GM23338 (cell line): ENCODE results near the gene SAMD4A. TPM values are rescaled to one million over a fixed set of nuclear protein-coding genes. Genes with fewer than 3 reads are reported as not detected.

Source experiments
- ATAC-seq: fragments of 200-7000 bp; cut with Tn5 transposase; 3 replicates; pipeline ENCODE4 v1.9.1; 2020
- DNase-seq: peaks from one replicate; pipeline ENCODE4 v3.0.0-alpha.2; 2015; ENCODE audit warnings: low spot score
- H2AFZ ChIP-seq: fragments of 200-600 bp; sonication (generic); 2 replicates; pipeline ENCODE4 v1.8.0; 2016; ENCODE audit warnings: antibody characterized with exemption, mild to moderate bottlenecking, moderate library complexity
- H3F3A ChIP-seq: fragments of 200-600 bp; sonication (generic); replicated peaks from 2 replicates; pipeline ENCODE4 v1.8.0; 2017; ENCODE audit warnings: antibody characterized with exemption, mixed run types, low read depth
- H3K27ac ChIP-seq: fragments of 200-600 bp; sonication (generic); 2 replicates; pipeline ENCODE4 v1.6.1; 2016; ENCODE audit warnings: low read depth
- H3K27me3 ChIP-seq: fragments of 200-600 bp; sonication (generic); 2 replicates; pipeline ENCODE4 v1.8.0; 2016; ENCODE audit warnings: mild to moderate bottlenecking, mixed run types, moderate library complexity; ENCODE audit not compliant: insufficient read depth
- H3K36me3 ChIP-seq: fragments of 200-600 bp; sonication (generic); 2 replicates; pipeline ENCODE4 v1.8.0; 2016; ENCODE audit warnings: mild to moderate bottlenecking; ENCODE audit not compliant: insufficient read depth
- H3K4me1 ChIP-seq: fragments of 200-600 bp; sonication (generic); 2 replicates; pipeline ENCODE4 v1.8.0; 2016; ENCODE audit warnings: mild to moderate bottlenecking, moderate library complexity; ENCODE audit not compliant: insufficient read depth
- H3K4me2 ChIP-seq: fragments of 200-600 bp; sonication (generic); 2 replicates; pipeline ENCODE4 v1.7.1; 2017; ENCODE audit warnings: mixed run types
- H3K4me3 ChIP-seq: fragments of 200-600 bp; sonication (generic); 2 replicates; pipeline ENCODE4 v1.6.1; 2016; ENCODE audit warnings: mixed run types
- H3K79me2 ChIP-seq: fragments of 200-600 bp; sonication (generic); replicated peaks from 2 replicates; pipeline ENCODE4 v1.8.0; 2017; ENCODE audit warnings: mild to moderate bottlenecking; ENCODE audit not compliant: insufficient read depth
- H3K9me2 ChIP-seq: fragments of 200-600 bp; sonication (generic); 2 replicates; pipeline ENCODE4 v1.8.0; 2017; ENCODE audit not compliant: insufficient read depth
- H4K20me1 ChIP-seq: fragments of 200-600 bp; sonication (generic); replicated peaks from 2 replicates; pipeline ENCODE4 v1.8.0; 2017; ENCODE audit warnings: mild to moderate bottlenecking; ENCODE audit not compliant: insufficient read depth
- H3K27ac Mint-ChIP-seq: 2 replicates; pipeline ENCODE4 v1.8.0; 2020; ENCODE audit warnings: inconsistent platforms, mild to moderate bottlenecking, moderate library complexity, mixed read lengths
- H3K27me3 Mint-ChIP-seq: 3 replicates; pipeline ENCODE4 v1.8.0; 2022; ENCODE audit warnings: low read depth, mild to moderate bottlenecking, moderate library complexity, mixed read lengths, inconsistent platforms; ENCODE audit not compliant: insufficient read depth, poor library complexity
- H3K36me3 Mint-ChIP-seq: 3 replicates; pipeline ENCODE4 v1.8.0; 2021; ENCODE audit warnings: low read depth, mild to moderate bottlenecking, inconsistent platforms, moderate library complexity, mixed read lengths
- H3K4me1 Mint-ChIP-seq: 3 replicates; pipeline ENCODE4 v1.8.0; 2020; ENCODE audit warnings: mild to moderate bottlenecking, inconsistent platforms, mixed read lengths
- H3K4me3 Mint-ChIP-seq: 3 replicates; pipeline ENCODE4 v1.8.0; 2021; ENCODE audit warnings: moderate library complexity, mild to moderate bottlenecking, inconsistent platforms, mixed read lengths
- H3K9me3 Mint-ChIP-seq: 3 replicates; pipeline ENCODE4 v1.8.0; 2020; ENCODE audit warnings: moderate library complexity, mild to moderate bottlenecking, inconsistent platforms, mixed read lengths
- NANOG ChIP-seq: IDR thresholded peaks from 2 replicates; pipeline ENCODE4 v1.6.1; 2016; ENCODE audit warnings: antibody characterized with exemption, borderline replicate concordance
- polyA plus RNA-seq: library from polyadenylated mRNA; unstranded; fragments of >200 nt; fragmentation: Nextera tagmentation; extraction: Ambion mirVana; gene quantifications from 2 replicates; pipeline ENCODE4 v1.2.1, GENCODE V29; 2016
- total RNA-seq: library from RNA; depleted of rRNA; stranded (reverse); fragments of >200 nt; shearing (Covaris generic); gene quantifications from 2 replicates; pipeline ENCODE4 v1.2.3, GENCODE V29; 2014
- TF ChIP-seq, protein P1 (sequence below): fragments of 250-450 bp; sonication (Bioruptor Pico); IDR thresholded peaks from 2 replicates; pipeline ENCODE4 v1.5.0; 2020; ENCODE audit warnings: mild to moderate bottlenecking, moderate library complexity
- TF ChIP-seq, protein P2 (sequence below): IDR thresholded peaks from one replicate; pipeline ENCODE4 v1.6.1; 2018; ENCODE audit warnings: antibody characterized with exemption; ENCODE audit not compliant: unreplicated experiment

SAMD4A gene
- total and polyA plus RNA-seq, 2 experiments from 2014 or later, result 1.6 to 6.9 TPM

DNA sequence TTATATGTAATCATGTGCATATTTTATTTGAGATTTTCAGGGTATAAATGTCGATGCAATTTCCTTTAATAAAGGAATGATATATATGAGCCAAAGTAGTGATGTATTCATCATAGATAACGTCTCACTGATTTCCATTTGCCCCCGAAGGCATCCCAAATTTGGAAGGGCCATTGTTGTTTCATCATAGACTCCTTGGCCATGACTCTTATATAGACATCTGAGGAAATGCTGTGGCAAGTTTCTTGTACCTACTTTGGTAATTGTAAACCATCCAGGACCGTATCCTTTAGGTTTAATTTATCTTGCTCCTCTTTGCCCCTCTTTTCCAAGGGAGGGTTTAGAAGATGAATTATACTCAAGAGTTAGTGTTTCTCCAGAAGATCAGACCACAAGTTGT is 84.7 kb downstream of the SAMD4A start:
- no peaks in the 10 kb centered on the region for H3K36me3 ChIP-seq
- no peaks in the 10 kb centered on the region for H3K36me3 Mint-ChIP-seq
- no peaks in the 10 kb centered on the region for H3K27me3 Mint-ChIP-seq
- H3F3A ChIP-seq, result no peaks in the 10 kb centered on the region
- no peak overlapping the region for H3K4me3 ChIP-seq
- TF ChIP-seq, protein P1, sequence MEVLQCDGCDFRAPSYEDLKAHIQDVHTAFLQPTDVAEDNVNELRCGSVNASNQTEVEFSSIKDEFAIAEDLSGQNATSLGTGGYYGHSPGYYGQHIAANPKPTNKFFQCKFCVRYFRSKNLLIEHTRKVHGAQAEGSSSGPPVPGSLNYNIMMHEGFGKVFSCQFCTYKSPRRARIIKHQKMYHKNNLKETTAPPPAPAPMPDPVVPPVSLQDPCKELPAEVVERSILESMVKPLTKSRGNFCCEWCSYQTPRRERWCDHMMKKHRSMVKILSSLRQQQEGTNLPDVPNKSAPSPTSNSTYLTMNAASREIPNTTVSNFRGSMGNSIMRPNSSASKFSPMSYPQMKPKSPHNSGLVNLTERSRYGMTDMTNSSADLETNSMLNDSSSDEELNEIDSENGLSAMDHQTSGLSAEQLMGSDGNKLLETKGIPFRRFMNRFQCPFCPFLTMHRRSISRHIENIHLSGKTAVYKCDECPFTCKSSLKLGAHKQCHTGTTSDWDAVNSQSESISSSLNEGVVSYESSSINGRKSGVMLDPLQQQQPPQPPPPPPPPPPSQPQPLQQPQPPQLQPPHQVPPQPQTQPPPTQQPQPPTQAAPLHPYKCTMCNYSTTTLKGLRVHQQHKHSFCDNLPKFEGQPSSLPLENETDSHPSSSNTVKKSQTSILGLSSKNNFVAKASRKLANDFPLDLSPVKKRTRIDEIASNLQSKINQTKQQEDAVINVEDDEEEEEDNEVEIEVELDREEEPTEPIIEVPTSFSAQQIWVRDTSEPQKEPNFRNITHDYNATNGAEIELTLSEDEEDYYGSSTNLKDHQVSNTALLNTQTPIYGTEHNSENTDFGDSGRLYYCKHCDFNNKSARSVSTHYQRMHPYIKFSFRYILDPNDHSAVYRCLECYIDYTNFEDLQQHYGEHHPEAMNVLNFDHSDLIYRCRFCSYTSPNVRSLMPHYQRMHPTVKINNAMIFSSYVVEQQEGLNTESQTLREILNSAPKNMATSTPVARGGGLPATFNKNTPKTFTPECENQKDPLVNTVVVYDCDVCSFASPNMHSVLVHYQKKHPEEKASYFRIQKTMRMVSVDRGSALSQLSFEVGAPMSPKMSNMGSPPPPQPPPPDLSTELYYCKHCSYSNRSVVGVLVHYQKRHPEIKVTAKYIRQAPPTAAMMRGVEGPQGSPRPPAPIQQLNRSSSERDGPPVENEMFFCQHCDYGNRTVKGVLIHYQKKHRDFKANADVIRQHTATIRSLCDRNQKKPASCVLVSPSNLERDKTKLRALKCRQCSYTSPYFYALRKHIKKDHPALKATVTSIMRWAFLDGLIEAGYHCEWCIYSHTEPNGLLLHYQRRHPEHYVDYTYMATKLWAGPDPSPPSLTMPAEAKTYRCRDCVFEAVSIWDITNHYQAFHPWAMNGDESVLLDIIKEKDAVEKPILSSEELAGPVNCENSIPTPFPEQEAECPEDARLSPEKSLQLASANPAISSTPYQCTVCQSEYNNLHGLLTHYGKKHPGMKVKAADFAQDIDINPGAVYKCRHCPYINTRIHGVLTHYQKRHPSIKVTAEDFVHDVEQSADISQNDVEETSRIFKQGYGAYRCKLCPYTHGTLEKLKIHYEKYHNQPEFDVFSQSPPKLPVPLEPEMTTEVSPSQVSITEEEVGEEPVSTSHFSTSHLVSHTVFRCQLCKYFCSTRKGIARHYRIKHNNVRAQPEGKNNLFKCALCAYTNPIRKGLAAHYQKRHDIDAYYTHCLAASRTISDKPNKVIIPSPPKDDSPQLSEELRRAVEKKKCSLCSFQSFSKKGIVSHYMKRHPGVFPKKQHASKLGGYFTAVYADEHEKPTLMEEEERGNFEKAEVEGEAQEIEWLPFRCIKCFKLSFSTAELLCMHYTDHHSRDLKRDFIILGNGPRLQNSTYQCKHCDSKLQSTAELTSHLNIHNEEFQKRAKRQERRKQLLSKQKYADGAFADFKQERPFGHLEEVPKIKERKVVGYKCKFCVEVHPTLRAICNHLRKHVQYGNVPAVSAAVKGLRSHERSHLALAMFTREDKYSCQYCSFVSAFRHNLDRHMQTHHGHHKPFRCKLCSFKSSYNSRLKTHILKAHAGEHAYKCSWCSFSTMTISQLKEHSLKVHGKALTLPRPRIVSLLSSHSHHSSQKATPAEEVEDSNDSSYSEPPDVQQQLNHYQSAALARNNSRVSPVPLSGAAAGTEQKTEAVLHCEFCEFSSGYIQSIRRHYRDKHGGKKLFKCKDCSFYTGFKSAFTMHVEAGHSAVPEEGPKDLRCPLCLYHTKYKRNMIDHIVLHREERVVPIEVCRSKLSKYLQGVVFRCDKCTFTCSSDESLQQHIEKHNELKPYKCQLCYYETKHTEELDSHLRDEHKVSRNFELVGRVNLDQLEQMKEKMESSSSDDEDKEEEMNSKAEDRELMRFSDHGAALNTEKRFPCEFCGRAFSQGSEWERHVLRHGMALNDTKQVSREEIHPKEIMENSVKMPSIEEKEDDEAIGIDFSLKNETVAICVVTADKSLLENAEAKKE (CRISPR knock-in tag), result no peak
- TF ChIP-seq, protein P2, sequence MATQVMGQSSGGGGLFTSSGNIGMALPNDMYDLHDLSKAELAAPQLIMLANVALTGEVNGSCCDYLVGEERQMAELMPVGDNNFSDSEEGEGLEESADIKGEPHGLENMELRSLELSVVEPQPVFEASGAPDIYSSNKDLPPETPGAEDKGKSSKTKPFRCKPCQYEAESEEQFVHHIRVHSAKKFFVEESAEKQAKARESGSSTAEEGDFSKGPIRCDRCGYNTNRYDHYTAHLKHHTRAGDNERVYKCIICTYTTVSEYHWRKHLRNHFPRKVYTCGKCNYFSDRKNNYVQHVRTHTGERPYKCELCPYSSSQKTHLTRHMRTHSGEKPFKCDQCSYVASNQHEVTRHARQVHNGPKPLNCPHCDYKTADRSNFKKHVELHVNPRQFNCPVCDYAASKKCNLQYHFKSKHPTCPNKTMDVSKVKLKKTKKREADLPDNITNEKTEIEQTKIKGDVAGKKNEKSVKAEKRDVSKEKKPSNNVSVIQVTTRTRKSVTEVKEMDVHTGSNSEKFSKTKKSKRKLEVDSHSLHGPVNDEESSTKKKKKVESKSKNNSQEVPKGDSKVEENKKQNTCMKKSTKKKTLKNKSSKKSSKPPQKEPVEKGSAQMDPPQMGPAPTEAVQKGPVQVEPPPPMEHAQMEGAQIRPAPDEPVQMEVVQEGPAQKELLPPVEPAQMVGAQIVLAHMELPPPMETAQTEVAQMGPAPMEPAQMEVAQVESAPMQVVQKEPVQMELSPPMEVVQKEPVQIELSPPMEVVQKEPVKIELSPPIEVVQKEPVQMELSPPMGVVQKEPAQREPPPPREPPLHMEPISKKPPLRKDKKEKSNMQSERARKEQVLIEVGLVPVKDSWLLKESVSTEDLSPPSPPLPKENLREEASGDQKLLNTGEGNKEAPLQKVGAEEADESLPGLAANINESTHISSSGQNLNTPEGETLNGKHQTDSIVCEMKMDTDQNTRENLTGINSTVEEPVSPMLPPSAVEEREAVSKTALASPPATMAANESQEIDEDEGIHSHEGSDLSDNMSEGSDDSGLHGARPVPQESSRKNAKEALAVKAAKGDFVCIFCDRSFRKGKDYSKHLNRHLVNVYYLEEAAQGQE, result no peak
- TF ChIP-seq NANOG, result no peak
- peak overlapping the region; percentile 8; the same call in 1 of the 2 replicates for H3K4me2 ChIP-seq
- H3K4me1 ChIP-seq, result peaks cover 24% of the 10 kb centered on the region
- H3K79me2 ChIP-seq, result no peaks in the 10 kb centered on the region
- no peaks in the 10 kb centered on the region for H4K20me1 ChIP-seq
- H3K27me3 ChIP-seq, result no peaks in the 10 kb centered on the region
- H3K4me1 Mint-ChIP-seq, result peaks cover 28% of the 10 kb centered on the region
- H3K9me2 ChIP-seq, result no peaks in the 10 kb centered on the region
- peak overlapping the region; percentile 72 for H3K27ac ChIP-seq
- H3K27ac Mint-ChIP-seq, result peak overlapping the region; percentile 81
- ATAC-seq (no peak), DNase-seq (no peak)
- H3K9me3 Mint-ChIP-seq, result no peaks in the 10 kb centered on the region
- H3K4me3 Mint-ChIP-seq, result no peak overlapping the region
- H2AFZ ChIP-seq, result no peak overlapping the region
